ENCODE results near the gene BTBD17. TPM values are rescaled to one million over a fixed set of nuclear protein-coding genes. Genes with fewer than 3 reads are reported as not detected.

The BTBD17 gene
- total and polyA plus RNA-seq, 2 of the 8 experiments (the other 6 are each of a cell fraction or from before 2014, with no cell fraction given), result 7.0 to 14.8 TPM

- H4K8ac ChIP-seq (ENCODE audit: extremely low read depth, insufficient read depth, low read length), result no peak overlapping the region
- H3K27me3 ChIP-seq (replicated peaks in 1 of 4; ENCODE audit: control insufficient read depth in 3 of 4, extremely low read depth in 1 of 4, insufficient read depth in 3 of 4, low read length in 3 of 4), result no peaks in the 10 kb centered on the region; a peak in 1 of 7 replicates
- POLR2A ChIA-PET (ENCODE audit: partially characterized antibody), result no interaction called here
- WGBS, 2 experiments (ENCODE audit: extremely low coverage in 1 of 2, insufficient coverage in 1 of 2, insufficient read length in 1 of 2, insufficient replicate concordance in 2 of 2, low coverage in 1 of 2, low lambda C conversion rate in 2 of 2, missing lambda C conversion rate in 1 of 2), result 93% methylated on average over 12 of the region's 12 CpGs; no CpG with 5 or more reads in 1 of the 2 experiments
- no peak for TF ChIP-seq ZNF274 (IDR thresholded peaks at IDR 0.05; ENCODE audit: borderline replicate concordance, extremely low read depth, low read length)
- no peak for TF ChIP-seq HDAC2 (IDR thresholded peaks at IDR 0.05; ENCODE audit: borderline replicate concordance in 1 of 2, low read depth in 2 of 2, low read length in 2 of 2)
- TF ChIP-seq SP4 (IDR thresholded peaks at IDR 0.05; ENCODE audit: low read length), result no peak
- no peak for TF ChIP-seq ATF2 (IDR thresholded peaks at IDR 0.05; ENCODE audit: low read length)
- no peak for TF ChIP-seq E2F6 (IDR thresholded peaks at IDR 0.05)
- TF ChIP-seq CREB1 (IDR thresholded peaks at IDR 0.05), result no peak
- TF ChIP-seq NRF1 (IDR thresholded peaks at IDR 0.05; ENCODE audit: low read depth, low read length), result no peak
- no peak for TF ChIP-seq GTF2F1 (IDR thresholded peaks at IDR 0.05; ENCODE audit: borderline replicate concordance, low read depth, low read length)
- H2BK15ac ChIP-seq (ENCODE audit: low read length), result no peak overlapping the region
- H3K4me2 ChIP-seq (ENCODE audit: insufficient read depth in 1 of 2, low read depth in 2 of 2, low read length in 2 of 2), result no peak overlapping the region
- H3K56ac ChIP-seq (replicated peaks; ENCODE audit: insufficient read length, low read depth, low read length), result no peak overlapping the region
- H2BK5ac ChIP-seq (ENCODE audit: low read depth, low read length), result no peak overlapping the region
- no peak overlapping the region for H2BK120ac ChIP-seq (replicated peaks; ENCODE audit: low read depth, low read length)
- H3K18ac ChIP-seq (ENCODE audit: extremely low read depth, low read length), result no peak overlapping the region
- no peaks in the 10 kb centered on the region for H4K20me1 ChIP-seq (replicated peaks in 1 of 2; ENCODE audit: control insufficient read depth in 1 of 2, insufficient read depth in 2 of 2, low read length in 2 of 2)
- H3K23me2 ChIP-seq (ENCODE audit: low read depth, low read length), result no peaks in the 10 kb centered on the region
- no peaks in the 10 kb centered on the region for H3K36me3 ChIP-seq (ENCODE audit: control insufficient read depth in 2 of 4, insufficient read depth in 4 of 4, low read length in 3 of 4)
- no peak overlapping the region for H3K4ac ChIP-seq (replicated peaks; ENCODE audit: insufficient read length, low read depth, low read length)
- H3K9me3 ChIP-seq (ENCODE audit: insufficient read depth in 2 of 2, low read depth in 1 of 2, low read length in 1 of 2), result peaks cover 4 to 5% of the 10 kb centered on the region in 2 experiments; a peak in 2 of 4 replicates
- H4K5ac ChIP-seq (ENCODE audit: insufficient read length, low read depth, low read length), result no peak overlapping the region
- no peak overlapping the region for H3K14ac ChIP-seq (ENCODE audit: insufficient read length)
- H3K4me1 ChIP-seq (replicated peaks in 1 of 4; ENCODE audit: control insufficient read depth in 3 of 4, insufficient read depth in 4 of 4, low read length in 3 of 4), result no peaks in the 10 kb centered on the region
- CTCF ChIA-PET (ENCODE audit: partially characterized antibody), result interaction anchor here (0.7 to 1.5 kb wide), 3 partner anchors 9 to 66 kb away, joined by 3 to 6 read pairs (median 5); no protein-coding TSS in a partner anchor
- H3K79me1 ChIP-seq (ENCODE audit: low read depth, low read length), result no peaks in the 10 kb centered on the region
- DNase-seq (ENCODE audit: low read depth in 1 of 2, low spot score in 2 of 2), result no peak
- H2BK20ac ChIP-seq (ENCODE audit: low read length), result no peak overlapping the region
- no peak overlapping the region for H2AK5ac ChIP-seq (ENCODE audit: low read depth, low read length)
- H3K4me3 ChIP-seq (ENCODE audit: extremely low read depth in 1 of 4, insufficient read depth in 2 of 4, low read depth in 3 of 4, low read length in 4 of 4), result no peak overlapping the region
- no peak for FAIRE-seq
- no peak overlapping the region for H2BK12ac ChIP-seq (ENCODE audit: low read depth, low read length)
- H3K27ac ChIP-seq (ENCODE audit: low read depth, low read length), result no peak overlapping the region
- no peak overlapping the region for H3K23ac ChIP-seq (ENCODE audit: insufficient read length)
- no peaks in the 10 kb centered on the region for H3K79me2 ChIP-seq (ENCODE audit: control insufficient read depth in 1 of 2, insufficient read depth in 2 of 2, low read length in 2 of 2)
- no peak overlapping the region for H3K9ac ChIP-seq (replicated peaks in 1 of 4; ENCODE audit: extremely low read depth in 1 of 4, low read depth in 3 of 4, low read length in 3 of 4)
- no peak overlapping the region for H2AFZ ChIP-seq (ENCODE audit: low read length)
- no peak overlapping the region for H4K91ac ChIP-seq (replicated peaks; ENCODE audit: insufficient read length, low read length)
Observed at GRCh38 chr17:74309902-74310301, 51.8 kb downstream of the BTBD17 start.
